ENCODE measurements around the gene SERPINB10.

SERPINB10 gene

DNA sequence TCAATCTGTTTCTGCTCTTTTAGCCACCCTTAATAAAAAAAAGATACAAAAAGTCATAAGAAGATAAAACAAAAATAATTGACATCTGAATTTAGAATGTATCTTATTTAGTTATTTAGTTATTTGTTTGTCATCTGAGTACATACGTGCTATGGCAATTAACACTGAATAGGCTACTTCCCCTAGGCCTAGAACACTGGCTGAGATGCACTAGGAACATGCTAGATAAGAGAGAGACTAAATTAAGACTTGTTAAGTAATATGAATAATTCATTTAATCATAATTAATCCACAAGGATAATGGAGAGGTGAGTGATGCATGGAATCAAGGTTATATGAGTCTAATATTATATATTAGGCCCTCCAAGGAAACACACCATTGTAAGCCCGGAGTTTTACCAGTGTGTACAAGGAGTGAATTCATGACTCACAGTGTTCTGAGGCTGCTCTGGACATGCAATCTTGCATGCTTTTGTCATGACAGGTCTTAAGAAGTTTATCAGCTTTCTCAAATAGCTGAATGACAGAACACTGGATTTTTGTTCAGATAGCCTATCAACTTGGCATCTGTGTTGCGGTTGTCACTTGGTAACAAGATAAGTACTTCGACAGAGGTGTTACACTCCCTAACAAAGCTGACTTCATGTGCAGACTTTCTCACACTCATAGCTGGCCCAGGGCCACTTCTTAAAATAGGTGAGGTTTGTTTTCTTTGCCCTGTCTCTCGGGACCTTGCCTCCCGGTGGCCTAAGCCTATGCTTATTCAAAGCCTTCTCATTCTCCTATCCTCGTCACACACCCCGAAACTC is 25.2 kb upstream of the SERPINB10 start:
- Mint-ChIP-seq H3K36me3 (no peaks in the 10 kb centered on the region), H3K4me1 (no peaks in the 10 kb centered on the region), H3K4me3 (no peak overlapping the region), H3K9me3 (no peaks in the 10 kb centered on the region), H3K27ac (no peak overlapping the region), H3K27me3 (peaks cover 5% of the 10 kb centered on the region)
- CTCF ChIA-PET: interaction anchor here (0.6 kb wide), 1 partner anchor 531 kb away, joined by 5 read pairs; no protein-coding TSS in a partner anchor
- DNase-seq: no peak

DNA sequence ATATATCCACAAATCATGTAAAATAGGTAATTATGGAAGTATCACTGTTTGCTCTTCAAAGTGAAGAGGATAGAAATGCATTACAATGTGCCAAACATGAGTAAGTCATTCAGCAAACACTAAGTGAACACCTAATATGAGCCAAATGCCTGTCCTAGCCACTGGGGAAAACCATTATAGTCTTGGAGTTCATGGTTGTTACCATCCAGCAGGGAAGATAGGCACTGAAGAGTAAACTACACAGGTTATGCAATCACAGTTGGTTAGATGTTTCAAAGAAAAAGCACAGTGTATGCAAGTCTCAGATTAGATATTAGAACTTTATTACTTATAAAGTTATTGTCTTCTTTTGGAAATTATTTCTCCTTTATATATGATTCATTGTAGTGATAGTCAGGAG is 24.1 kb upstream of the SERPINB10 start:
- Mint-ChIP-seq H3K4me1 (no peaks in the 10 kb centered on the region), H3K36me3 (no peaks in the 10 kb centered on the region), H3K4me3 (no peak overlapping the region), H3K27me3 (peaks cover 6% of the 10 kb centered on the region), H3K9me3 (no peaks in the 10 kb centered on the region), H3K27ac (no peak overlapping the region)
- DNase-seq: no peak
- CTCF ChIA-PET: no interaction called here

DNA sequence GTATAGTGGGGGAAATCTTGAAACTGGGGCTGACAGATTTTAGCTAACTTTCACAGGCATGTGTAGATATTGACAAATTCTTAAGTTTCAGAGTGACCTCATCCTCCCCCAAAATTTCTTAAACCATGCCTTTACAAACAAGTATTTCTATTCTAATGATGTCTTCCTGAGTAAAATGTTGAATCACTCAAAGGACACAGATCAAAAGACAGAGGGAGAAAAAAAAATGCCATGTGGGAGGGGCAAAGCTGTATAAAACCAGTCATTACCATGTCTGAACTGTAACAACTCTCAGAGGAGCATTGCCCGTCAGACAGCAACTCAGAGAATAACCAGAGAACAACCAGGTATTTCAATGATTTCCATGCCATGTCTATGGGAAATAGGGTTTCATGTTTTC is 20.3 kb upstream of the SERPINB10 start, which contains the start of gene SERPINB2:
Gene SERPINB2, plus strand, starts transcription at position 282 of the 400 bp plus-strand sequence. CDS start 3,740 bp downstream, outside the sequence.
- no peaks in the 10 kb centered on the region for H3K36me3 Mint-ChIP-seq
- H3K4me1 Mint-ChIP-seq: no peaks in the 10 kb centered on the region
- no peak within 1 kb of the TSS for H3K27ac Mint-ChIP-seq
- no peak for DNase-seq
- H3K4me3 Mint-ChIP-seq: no peak within 1 kb of the TSS
- peaks cover 10% of the 10 kb centered on the region for H3K27me3 Mint-ChIP-seq
- no peaks in the 10 kb centered on the region for H3K9me3 Mint-ChIP-seq
- CTCF ChIA-PET: no interaction called here

DNA sequence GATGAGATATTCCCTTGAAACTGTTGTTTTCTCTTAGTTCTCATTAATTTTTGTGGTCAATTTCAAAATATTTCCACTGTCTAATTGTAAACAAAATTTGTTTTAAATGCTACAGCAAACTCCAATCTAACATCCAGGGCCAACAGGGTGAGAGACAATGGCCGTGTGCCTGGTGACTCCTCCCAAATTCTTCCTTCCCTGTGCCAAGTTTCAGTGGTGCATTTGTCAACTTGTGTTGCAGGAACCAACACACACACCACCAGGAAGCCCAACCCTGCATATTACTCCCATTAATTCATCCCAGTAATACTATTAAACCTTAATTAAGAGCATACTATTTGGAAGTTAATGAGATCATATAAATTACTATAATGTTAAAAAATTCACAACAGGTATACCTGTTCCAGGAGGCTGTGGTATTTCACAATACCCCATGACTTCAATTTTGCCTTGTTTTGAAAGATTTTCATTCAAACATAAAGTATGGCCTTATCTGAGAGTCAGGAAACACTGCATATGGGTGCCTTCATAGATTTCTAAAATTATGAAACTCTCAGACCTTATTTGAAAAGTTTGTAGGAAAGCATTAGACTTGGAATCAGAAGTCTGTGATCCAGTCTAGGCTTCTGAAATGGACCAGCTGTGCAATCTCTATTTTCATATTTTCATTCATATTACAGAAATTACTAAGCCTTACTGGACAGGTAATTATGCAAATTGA is 19.1 kb upstream of the SERPINB10 start:
- H3K27me3 Mint-ChIP-seq: peaks cover 10% of the 10 kb centered on the region
- H3K4me3 Mint-ChIP-seq: no peak overlapping the region
- no peaks in the 10 kb centered on the region for H3K4me1 Mint-ChIP-seq
- DNase-seq: no peak
- H3K36me3 Mint-ChIP-seq: no peaks in the 10 kb centered on the region
- CTCF ChIA-PET: no interaction called here
- H3K27ac Mint-ChIP-seq: no peak overlapping the region
- no peaks in the 10 kb centered on the region for H3K9me3 Mint-ChIP-seq

DNA sequence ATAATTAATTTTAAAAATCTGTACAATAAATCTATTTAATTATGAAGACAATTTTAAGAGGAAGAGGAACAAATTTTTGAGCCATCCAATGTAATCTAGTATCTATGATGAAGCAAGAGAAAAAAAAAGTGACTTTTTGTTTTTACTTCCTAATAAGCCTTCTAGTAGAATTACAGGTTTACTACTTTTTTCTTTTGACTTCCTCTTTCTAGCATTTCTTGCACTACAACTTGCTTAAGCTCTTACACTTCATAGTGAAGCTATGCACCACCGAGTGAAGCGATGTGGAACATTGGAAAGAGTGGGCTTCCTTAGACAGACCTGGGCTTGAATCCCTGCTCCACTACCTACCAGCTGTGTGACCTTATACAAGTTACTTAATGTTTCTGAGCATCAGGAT is 18.1 kb upstream of the SERPINB10 start:
- Mint-ChIP-seq H3K4me1 (no peaks in the 10 kb centered on the region), H3K9me3 (no peaks in the 10 kb centered on the region), H3K4me3 (no peak overlapping the region), H3K36me3 (no peaks in the 10 kb centered on the region), H3K27me3 (peaks cover 10% of the 10 kb centered on the region), H3K27ac (no peak overlapping the region)
- no peak for DNase-seq
- CTCF ChIA-PET: no interaction called here

DNA sequence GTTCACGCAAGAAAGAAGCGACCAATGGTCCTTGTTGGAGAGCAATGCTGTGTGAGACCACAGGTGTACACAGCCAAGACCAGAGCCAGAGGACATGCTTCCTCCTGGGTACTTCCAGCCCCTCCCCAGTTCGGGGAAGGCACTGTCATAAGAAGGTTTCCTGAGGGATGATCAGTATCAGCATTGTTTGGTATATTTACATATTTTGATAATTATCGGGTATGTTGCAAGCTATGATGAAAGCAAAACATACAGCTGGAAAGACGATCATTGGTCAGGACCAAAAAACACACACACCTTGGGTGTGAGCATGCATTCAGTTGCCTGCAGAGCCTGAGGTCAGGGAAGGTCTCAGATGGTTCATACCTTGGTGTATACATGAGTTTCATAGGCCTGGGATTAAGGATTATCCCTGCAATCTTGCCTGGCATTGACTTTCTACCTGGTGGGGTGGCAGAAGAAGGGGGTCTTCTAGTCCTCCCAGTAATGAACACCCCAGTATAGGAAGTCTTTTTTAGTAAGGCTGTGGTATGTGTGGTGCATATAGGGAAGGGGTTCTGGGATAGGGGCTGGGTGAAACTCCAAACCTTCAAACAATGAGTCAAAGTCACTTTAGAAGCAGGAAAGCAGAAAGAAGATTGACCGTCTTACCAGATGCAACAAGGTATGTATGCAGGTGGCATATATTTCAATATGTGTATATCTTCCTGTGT is 17.4 kb upstream of the SERPINB10 start:
- Mint-ChIP-seq H3K36me3 (no peaks in the 10 kb centered on the region), H3K27ac (no peak overlapping the region), H3K27me3 (peaks cover 10% of the 10 kb centered on the region), H3K4me3 (no peak overlapping the region), H3K9me3 (no peaks in the 10 kb centered on the region), H3K4me1 (no peaks in the 10 kb centered on the region)
- CTCF ChIA-PET: no interaction called here
- DNase-seq: no peak

DNA sequence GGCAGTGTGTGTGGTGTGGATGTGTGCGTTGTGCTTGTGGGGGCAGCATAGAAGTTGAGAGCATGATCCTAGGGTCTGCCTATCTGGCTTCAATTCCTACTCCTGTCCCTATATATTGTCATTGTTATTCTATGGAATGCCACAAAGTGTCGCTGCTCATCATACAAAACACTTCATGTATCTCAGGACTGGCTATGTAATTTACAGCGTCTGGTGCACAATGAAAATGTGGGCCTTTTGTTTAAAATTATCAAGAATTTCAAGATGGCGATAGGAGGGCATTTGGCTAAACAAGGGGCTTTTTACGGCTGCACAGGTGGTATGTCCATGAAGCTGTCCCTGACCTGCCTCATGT is 16.8 kb upstream of the SERPINB10 start:
- no peak overlapping the region for H3K27ac Mint-ChIP-seq
- H3K4me1 Mint-ChIP-seq: no peaks in the 10 kb centered on the region
- no peaks in the 10 kb centered on the region for H3K36me3 Mint-ChIP-seq
- H3K4me3 Mint-ChIP-seq: no peak overlapping the region
- no peaks in the 10 kb centered on the region for H3K9me3 Mint-ChIP-seq
- peaks cover 10% of the 10 kb centered on the region for H3K27me3 Mint-ChIP-seq
- DNase-seq: no peak
- CTCF ChIA-PET: no interaction called here

DNA sequence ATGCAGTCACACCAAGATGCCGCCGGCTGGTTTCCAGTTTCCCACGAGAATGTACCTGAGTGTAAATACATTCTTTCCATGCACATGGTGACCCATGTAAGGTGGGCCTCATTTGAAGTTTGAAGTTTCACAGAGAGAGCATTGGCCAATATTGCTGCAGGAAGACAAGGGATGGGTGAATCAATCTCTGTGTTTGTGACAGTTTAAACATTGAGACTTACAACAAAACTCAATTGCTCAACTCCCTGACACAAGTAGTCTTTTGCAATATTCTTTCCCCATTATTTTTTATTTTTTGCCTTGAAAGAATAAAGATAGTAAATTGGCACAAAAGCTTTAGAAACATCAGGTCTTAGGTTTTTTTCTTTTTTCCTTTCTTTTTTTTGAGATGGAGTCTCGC is 15.2 kb upstream of the SERPINB10 start:
- CTCF ChIA-PET: no interaction called here
- H3K36me3 Mint-ChIP-seq: no peaks in the 10 kb centered on the region

DNA sequence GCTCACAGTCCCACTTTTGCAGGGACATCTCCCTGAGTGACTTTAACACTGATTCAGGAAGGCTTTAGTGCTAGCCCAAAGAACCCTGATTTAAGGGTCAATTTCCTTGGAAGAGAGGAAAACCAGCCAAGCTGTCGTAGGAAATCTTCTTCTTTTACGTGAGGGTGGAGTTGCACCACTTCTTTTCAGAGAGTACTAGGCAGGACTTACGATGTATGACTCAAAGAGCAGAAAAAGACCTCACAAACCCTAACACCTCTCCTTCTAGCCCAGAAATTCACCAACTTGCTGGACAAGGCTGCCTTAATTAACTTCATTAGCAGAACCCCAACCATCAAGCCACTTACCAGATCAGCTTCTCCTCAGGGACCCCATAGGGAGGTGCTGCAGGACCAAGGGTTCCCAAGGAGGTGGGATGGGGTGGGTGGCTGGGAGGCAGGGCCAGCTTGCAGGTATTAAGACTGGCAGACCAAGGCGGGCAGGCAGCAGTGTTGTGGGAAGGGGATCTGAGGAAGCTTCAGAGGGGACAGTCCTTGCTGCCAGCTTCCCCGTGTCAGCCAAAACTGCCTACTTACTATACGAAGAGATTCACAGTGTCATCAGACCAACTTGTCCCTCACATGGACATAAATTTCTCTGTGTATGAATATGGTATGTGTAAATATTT is 13.5 kb upstream of the SERPINB10 start:
- CTCF ChIA-PET: no interaction called here
- peaks cover 3% of the 10 kb centered on the region for H3K27me3 Mint-ChIP-seq
- H3K36me3 Mint-ChIP-seq: no peaks in the 10 kb centered on the region
- H3K27ac Mint-ChIP-seq: no peak overlapping the region
- H3K9me3 Mint-ChIP-seq: no peaks in the 10 kb centered on the region
- no peaks in the 10 kb centered on the region for H3K4me1 Mint-ChIP-seq
- no peak overlapping the region for H3K4me3 Mint-ChIP-seq
- no peak for DNase-seq

More for the DNA sequence above, 15.2 kb upstream of the SERPINB10 start:
- H3K4me1 Mint-ChIP-seq: no peaks in the 10 kb centered on the region
- no peaks in the 10 kb centered on the region for H3K9me3 Mint-ChIP-seq
- DNase-seq: no peak
- H3K27ac Mint-ChIP-seq: no peak overlapping the region
- H3K27me3 Mint-ChIP-seq: peaks cover 4% of the 10 kb centered on the region
- H3K4me3 Mint-ChIP-seq: no peak overlapping the region

DNA sequence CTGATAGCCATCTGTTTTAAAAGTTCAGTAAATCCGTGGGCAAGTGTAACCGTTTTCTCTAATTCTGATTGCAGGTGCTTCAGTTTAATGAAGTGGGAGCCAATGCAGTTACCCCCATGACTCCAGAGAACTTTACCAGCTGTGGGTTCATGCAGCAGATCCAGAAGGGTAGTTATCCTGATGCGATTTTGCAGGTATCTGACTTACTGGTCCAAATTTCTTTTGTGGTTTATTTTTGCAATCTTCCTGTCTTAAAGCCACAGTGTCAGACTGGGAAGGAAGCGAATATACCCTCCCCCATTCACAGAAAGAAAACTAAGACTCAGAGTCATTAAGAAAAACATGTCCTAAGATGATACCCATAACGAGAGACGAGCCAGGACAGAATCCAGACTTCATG is 12.6 kb upstream of the SERPINB10 start:
- H3K27me3 Mint-ChIP-seq: peaks cover 3% of the 10 kb centered on the region
- H3K27ac Mint-ChIP-seq: no peak overlapping the region

DNA sequence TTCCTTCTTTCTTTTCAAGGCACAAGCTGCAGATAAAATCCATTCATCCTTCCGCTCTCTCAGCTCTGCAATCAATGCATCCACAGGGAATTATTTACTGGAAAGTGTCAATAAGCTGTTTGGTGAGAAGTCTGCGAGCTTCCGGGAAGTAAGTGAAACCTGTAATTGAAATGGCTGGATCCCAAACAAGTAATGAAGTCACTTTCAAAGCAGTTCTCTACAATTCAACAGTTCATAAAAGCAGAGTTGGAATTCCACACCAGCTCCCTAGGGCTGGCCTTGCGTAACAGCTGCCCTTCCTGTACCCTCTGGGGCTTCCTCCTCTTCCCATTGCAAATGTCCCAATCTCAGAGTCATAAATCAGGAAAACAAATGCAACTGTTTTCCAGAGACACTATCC is 10.7 kb upstream of the SERPINB10 start:
- Mint-ChIP-seq H3K4me3 (no peak overlapping the region), H3K27ac (no peak overlapping the region), H3K9me3 (no peaks in the 10 kb centered on the region), H3K36me3 (no peaks in the 10 kb centered on the region), H3K27me3 (no peaks in the 10 kb centered on the region), H3K4me1 (no peaks in the 10 kb centered on the region)
- CTCF ChIA-PET: interaction anchor here (1.0 kb wide), 1 partner anchor 39 kb away, joined by 4 read pairs; no protein-coding TSS in a partner anchor
- no peak for DNase-seq

More for the DNA sequence above, 12.6 kb upstream of the SERPINB10 start:
- no peaks in the 10 kb centered on the region for H3K36me3 Mint-ChIP-seq
- H3K4me1 Mint-ChIP-seq: no peaks in the 10 kb centered on the region
- no peaks in the 10 kb centered on the region for H3K9me3 Mint-ChIP-seq
- no peak for DNase-seq
- CTCF ChIA-PET: no interaction called here
- no peak overlapping the region for H3K4me3 Mint-ChIP-seq

DNA sequence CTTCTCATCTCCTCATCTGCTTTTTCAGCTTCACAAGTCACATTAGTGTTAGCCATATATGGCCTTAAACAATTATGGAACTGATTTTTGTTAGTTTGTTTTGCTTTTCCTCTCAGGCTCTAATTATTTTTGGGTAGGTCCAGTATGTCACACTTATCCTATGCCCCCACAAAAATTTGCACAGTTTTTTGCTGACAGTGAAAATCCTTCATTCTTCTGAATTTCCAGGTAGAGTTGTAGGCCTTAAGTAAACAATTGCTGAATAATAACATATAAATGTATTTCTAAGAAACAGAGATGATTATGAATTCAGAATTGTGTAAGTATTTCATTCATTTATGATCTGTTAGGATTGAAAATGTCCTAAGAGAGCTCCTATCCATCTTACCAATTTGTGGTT is 8.6 kb upstream of the SERPINB10 start:
- no peaks in the 10 kb centered on the region for H3K9me3 Mint-ChIP-seq
- CTCF ChIA-PET: interaction anchor here (1.1 kb wide), 1 partner anchor 38 kb away, joined by 4 read pairs; no protein-coding TSS in a partner anchor
- H3K27me3 Mint-ChIP-seq: peaks cover 7% of the 10 kb centered on the region
- H3K4me3 Mint-ChIP-seq: no peak overlapping the region
- no peaks in the 10 kb centered on the region for H3K4me1 Mint-ChIP-seq
- no peak overlapping the region for H3K27ac Mint-ChIP-seq
- H3K36me3 Mint-ChIP-seq: no peaks in the 10 kb centered on the region
- no peak for DNase-seq

DNA sequence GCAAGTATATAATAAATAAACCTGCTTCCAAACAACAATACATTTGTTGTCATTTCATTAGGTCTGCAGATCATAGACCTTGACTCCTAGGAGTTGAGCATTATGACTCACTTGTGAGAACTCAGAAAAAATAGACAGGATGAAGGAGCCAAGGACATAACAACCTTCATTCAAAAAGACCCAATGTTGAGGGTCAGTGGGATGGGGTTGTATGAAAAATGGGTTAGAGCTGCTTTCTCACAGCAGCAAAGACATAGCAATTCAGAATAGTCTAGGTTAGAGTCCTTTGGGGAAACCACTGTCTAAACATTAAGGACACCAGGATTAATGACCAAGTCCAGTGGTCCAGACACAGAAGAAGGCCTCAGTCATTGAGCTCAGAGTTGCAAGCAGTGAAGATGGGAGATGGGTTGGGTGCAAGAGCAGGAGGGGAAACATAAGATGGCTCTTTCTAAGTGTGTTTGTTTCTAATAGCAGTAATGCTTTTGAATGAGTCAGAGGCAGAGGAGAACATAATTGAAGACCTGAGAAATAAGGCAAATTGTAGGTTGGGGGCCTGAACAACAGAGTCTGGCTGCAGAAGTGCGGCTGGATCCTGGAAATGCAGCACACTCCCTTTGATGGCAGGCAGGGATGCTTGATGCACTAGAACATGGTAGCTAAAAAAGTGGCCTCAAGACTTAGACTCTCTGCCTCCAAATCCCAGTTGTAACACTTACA is 3.7 kb upstream of the SERPINB10 start:
- H3K36me3 Mint-ChIP-seq: no peaks in the 10 kb centered on the region
- H3K27me3 Mint-ChIP-seq: peaks cover 8% of the 10 kb centered on the region
- H3K27ac Mint-ChIP-seq: no peak overlapping the region
- DNase-seq: no peak
- CTCF ChIA-PET: no interaction called here
- no peaks in the 10 kb centered on the region for H3K4me1 Mint-ChIP-seq
- H3K9me3 Mint-ChIP-seq: no peaks in the 10 kb centered on the region
- no peak overlapping the region for H3K4me3 Mint-ChIP-seq

DNA sequence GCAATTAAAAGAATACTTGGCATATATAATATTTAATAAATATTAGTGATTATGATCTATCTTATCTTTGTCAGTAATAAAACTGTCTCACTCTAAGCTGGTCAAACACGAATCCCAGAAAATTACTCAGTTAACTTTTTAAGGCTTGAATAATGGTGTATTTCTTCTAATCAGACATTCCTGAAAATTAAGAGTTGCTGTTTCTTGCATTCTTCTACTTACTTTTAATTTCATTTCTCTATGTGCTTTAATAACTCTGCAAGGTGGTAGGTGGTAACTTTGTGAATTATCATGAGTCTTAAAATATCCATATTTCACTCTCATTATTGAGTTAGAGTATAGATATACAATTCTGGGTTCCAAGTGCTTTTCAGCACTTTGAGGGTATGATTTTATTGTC is 3.1 kb upstream of the SERPINB10 start:
- CTCF ChIA-PET: no interaction called here
- Mint-ChIP-seq H3K27ac (no peak overlapping the region), H3K27me3 (peaks cover 8% of the 10 kb centered on the region), H3K4me3 (no peak overlapping the region), H3K36me3 (no peaks in the 10 kb centered on the region), H3K4me1 (no peaks in the 10 kb centered on the region), H3K9me3 (no peaks in the 10 kb centered on the region)
- no peak for DNase-seq

All from activated naive CD4-positive, alpha-beta T cell treated with anti-CD3 and anti-CD28 coated beads, Interleukin-2, amount 10 ng/mL, durations not matched to agents 7 days and 5 days (primary cell).